Measurements from ENCODE around the gene FGF9. TPM values are rescaled to one million over a fixed set of nuclear protein-coding genes. Genes with fewer than 3 reads are reported as not detected.

The FGF9 gene
- total RNA-seq, 1 experiment from 2014 or later, result 1.5 TPM

- Histone ChIP-seq H3K4me1 (ENCODE audit: control insufficient read depth in 1 of 2, insufficient read depth in 2 of 2, low read length in 2 of 2) (no peaks in the 10 kb centered on the region), H3K9me3 (ENCODE audit: control insufficient read depth in 1 of 2, insufficient read depth in 1 of 2, low read depth in 1 of 2, low read length in 2 of 2) (no peaks in the 10 kb centered on the region), H4K20me1 (ENCODE audit: insufficient read depth) (no peaks in the 10 kb centered on the region), H3K9ac (ENCODE audit: low read length) (no peak overlapping the region), H3K27me3 (ENCODE audit: insufficient read depth, low read length) (no peaks in the 10 kb centered on the region), H2AFZ (ENCODE audit: low read depth, low read length, poor library complexity, severe bottlenecking) (no peak overlapping the region), H3K27ac (ENCODE audit: low read depth, low read length) (no peak overlapping the region), H3K79me2 (ENCODE audit: insufficient read depth, low read length) (no peaks in the 10 kb centered on the region), H3K9me2 (ENCODE audit: insufficient read depth) (no peaks in the 10 kb centered on the region), H3K4me3 (replicated peaks in 1 of 2; ENCODE audit: low read depth in 1 of 2, low read length in 2 of 2) (no peak overlapping the region), H3K36me3 (ENCODE audit: control insufficient read depth in 1 of 2, insufficient read depth in 2 of 2, low read length in 2 of 2) (no peaks in the 10 kb centered on the region), H3K4me2 (ENCODE audit: low read length) (no peak overlapping the region)
- POLR2A ChIA-PET, result no interaction called here
- intact Hi-C loops (cut with micrococcal nuclease), result no loop called here
- RAD21 ChIA-PET (ENCODE audit: low non-redundant PET in 1 of 2, low total read pairs in 2 of 2, uncharacterized antibody in 2 of 2, unreplicated experiment in 2 of 2), result no interaction called here
- DNase-seq (ENCODE audit: low read depth, low spot score), result no peak
- TF ChIP-seq MAX (IDR thresholded peaks at IDR 0.05) (no peak), CTCF (IDR thresholded peaks at IDR 0.05 in 2 of 3, conservative IDR thresholded peaks at IDR 0.05 in 1 of 3; ENCODE audit: borderline replicate concordance in 1 of 3, insufficient read depth in 1 of 3, low read depth in 2 of 3, low read length in 2 of 3) (no peak), JUND (IDR thresholded peaks at IDR 0.05) (no peak)
- no peak for ATAC-seq
- no TSS peak for BruUV-seq (replicated peaks)
- CTCF ChIA-PET, result no interaction called here
These were observed 59.5 kb downstream of the FGF9 start for GRCh38 chr13:21730186-21730880.

GRCh38 chr13:21733475-21734263 lies 62.8 kb downstream of the FGF9 start:
- Histone ChIP-seq H3K36me3 (ENCODE audit: control insufficient read depth in 1 of 2, insufficient read depth in 2 of 2, low read length in 2 of 2) (no peaks in the 10 kb centered on the region), H2AFZ (ENCODE audit: low read depth, low read length, poor library complexity, severe bottlenecking) (no peak overlapping the region), H3K4me1 (ENCODE audit: control insufficient read depth in 1 of 2, insufficient read depth in 2 of 2, low read length in 2 of 2) (no peaks in the 10 kb centered on the region), H3K9me3 (ENCODE audit: control insufficient read depth in 1 of 2, insufficient read depth in 1 of 2, low read depth in 1 of 2, low read length in 2 of 2) (no peaks in the 10 kb centered on the region), H3K9me2 (ENCODE audit: insufficient read depth) (no peaks in the 10 kb centered on the region), H3K27ac (ENCODE audit: low read depth, low read length) (no peak overlapping the region), H3K27me3 (ENCODE audit: insufficient read depth, low read length) (peaks cover 8% of the 10 kb centered on the region), H3K4me3 (replicated peaks in 1 of 2; ENCODE audit: low read depth in 1 of 2, low read length in 2 of 2) (no peak overlapping the region), H4K20me1 (ENCODE audit: insufficient read depth) (no peaks in the 10 kb centered on the region), H3K79me2 (ENCODE audit: insufficient read depth, low read length) (no peaks in the 10 kb centered on the region), H3K4me2 (ENCODE audit: low read length) (no peak overlapping the region), H3K9ac (ENCODE audit: low read length) (no peak overlapping the region)
- intact Hi-C loops (cut with micrococcal nuclease), result no loop called here
- ChIA-PET CTCF (no interaction called here), POLR2A (no interaction called here), RAD21 (ENCODE audit: low non-redundant PET in 1 of 2, low total read pairs in 2 of 2, uncharacterized antibody in 2 of 2, unreplicated experiment in 2 of 2) (no interaction called here)
- DNase-seq (ENCODE audit: low read depth, low spot score) (no peak), ATAC-seq (no peak)
- no TSS peak for BruUV-seq (replicated peaks)
- TF ChIP-seq ZBTB33 (IDR thresholded peaks at IDR 0.05; ENCODE audit: extremely low read depth, insufficient replicate concordance, low read length) (no peak), EZH2 (IDR thresholded peaks at IDR 0.05) (no peak), POLR2AphosphoS5 (IDR thresholded peaks at IDR 0.05; ENCODE audit: low read depth, low read length) (no peak), ZNF274 (IDR thresholded peaks at IDR 0.05; ENCODE audit: low read depth, low read length) (no peak), EZH2phosphoT487 (IDR thresholded peaks at IDR 0.05; ENCODE audit: borderline replicate concordance) (no peak), SIN3A (IDR thresholded peaks at IDR 0.05; ENCODE audit: low read depth) (no peak), CBX3 (IDR thresholded peaks at IDR 0.05; ENCODE audit: low read depth) (no peak)
- TF ChIP-seq, protein P1, sequence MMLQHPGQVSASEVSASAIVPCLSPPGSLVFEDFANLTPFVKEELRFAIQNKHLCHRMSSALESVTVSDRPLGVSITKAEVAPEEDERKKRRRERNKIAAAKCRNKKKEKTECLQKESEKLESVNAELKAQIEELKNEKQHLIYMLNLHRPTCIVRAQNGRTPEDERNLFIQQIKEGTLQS (IDR thresholded peaks at IDR 0.05), result no peak
